NCI-H82 (cell line): Measurements from ENCODE around the gene PTPRM.
"Not testable (repeated sequence)": the region's sequence is repeated elsewhere in the genome, so short reads cannot be mapped to it uniquely, and the experiment has no call there.

ENCODE experiments used
- DNase-seq: peaks from one replicate; lab custom pipeline; 2025; lab: John Stamatoyannopoulos, UW

PTPRM gene

DNA sequence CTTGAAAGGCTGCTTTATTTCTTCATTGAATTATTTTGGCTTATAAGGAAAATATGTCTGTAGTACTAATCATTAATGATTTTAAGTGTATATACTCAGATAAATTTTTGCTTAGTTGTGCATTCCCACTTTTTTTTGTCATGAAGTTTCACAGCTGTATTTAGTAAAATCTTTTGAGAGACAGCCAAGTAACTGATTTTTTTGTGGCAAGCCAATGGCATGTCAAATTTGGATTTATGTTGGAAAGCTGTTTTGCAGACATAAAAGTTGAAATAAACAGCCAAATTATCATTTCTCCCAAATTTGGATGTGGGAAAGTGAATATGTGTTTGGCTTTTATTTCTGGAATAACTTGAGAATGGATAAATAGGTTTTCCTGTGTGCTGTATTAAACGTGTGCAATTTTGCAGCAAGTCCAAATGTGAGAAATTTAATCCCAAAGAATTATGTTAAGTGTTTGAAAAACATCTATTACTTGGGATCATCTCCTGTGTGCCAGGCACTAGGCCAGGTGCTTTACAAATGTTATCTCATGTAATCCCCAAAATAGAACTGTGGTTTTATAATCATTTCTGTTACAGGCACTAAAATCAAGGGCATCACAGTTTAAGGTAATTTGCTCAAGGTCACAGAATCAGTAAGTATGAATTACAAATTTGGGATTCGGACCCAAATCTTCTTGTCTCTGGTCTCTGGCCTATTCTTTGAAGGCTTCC, 160.4 kb downstream of the PTPRM start:
- no peak for DNase-seq

DNA sequence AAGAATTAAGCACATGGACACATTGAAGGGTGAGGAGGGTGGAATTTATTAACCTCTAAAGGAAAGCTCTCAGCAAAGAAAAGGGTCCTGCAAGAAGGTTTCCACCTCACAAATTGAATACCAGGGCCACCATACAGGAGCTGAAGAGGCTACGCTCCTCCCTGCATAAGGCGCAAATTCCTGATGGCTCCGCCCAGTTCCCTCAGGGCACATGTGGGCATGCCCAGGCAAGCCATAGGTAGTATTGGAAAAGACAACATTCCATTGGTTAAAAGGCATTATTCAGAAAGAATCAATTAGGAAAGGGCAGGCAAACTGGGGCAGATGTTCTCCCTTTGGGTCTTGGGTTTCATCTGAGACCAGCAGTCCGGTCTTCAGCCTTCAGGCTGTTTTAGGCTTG, 161.2 kb downstream of the PTPRM start:
- no peak for DNase-seq

DNA sequence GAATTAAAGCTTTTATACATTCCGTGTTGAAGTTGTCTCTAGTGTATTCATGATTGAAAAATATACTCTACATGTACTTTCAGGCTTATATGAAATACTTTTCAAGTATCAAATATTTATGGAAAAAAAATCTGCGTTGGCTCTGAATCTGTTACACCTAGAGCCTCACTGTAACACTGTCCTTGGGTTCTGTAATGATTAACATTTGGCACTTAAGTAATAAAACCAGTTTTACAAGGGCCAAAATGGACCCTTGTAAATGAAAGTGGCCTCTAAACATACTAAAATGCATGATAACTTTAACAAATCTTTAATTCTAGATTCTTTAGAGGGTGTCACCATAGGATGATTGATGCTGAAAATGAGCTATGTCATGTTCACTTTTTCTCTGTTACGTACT, 162.8 kb downstream of the PTPRM start:
- no peak for DNase-seq

DNA sequence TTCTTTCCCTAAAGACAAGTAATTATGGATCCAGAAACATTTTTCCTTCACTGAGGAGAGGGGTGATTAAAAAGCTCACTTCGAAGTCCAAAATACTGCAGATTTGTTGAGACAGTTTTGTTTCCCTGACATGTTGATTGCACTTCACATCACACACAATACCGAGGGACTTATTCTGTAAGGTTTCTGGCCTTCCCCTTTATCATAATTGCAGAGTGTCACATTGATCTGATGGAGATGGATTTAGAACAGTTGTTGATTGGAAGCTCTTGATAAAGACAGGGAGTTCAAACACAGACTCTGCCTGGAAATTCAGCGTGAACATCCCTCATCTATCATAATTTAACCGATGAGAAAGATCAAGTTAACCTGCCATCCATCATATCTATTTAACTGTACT, 163.6 kb downstream of the PTPRM start:
- no peak for DNase-seq

DNA sequence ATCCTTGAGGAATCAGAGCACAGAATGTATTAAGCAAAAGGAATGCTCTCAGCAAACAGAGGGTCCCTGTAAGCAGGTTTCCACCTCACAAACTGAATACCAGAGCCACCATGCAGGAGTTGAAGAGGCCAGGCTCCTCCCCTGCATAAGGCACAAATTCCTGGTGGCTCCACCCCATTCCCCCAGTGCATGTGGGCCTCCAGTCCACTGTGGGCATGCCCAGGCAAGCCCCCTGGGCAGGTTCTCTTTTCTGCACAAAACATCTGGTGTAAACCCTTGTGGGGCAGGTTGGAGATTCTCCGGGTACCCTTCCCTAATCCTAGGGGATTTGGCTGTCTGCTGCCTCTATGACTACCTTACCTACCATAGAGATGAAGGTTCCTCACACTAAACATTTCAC, 166.5 kb downstream of the PTPRM start:
- no peak for DNase-seq

DNA sequence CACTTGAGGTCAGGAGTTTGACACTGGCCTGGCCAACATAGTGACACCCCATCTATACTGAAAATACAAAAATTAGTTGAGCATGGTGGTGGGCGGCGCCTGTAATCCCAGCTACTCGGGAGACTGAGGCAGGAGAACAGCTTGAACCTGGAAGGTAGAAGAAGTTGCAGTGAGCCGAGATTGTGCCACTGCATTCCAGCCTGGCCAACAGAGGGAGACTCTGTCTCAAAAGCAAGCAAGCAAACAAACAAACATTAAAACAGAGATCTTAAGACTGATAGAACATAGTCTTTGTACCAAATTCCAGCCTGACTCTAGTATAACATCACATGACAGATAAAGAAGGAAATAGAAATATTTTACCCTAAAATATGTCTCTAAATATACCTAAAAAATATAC, 168.1 kb downstream of the PTPRM start:
- DNase-seq: no peak

DNA sequence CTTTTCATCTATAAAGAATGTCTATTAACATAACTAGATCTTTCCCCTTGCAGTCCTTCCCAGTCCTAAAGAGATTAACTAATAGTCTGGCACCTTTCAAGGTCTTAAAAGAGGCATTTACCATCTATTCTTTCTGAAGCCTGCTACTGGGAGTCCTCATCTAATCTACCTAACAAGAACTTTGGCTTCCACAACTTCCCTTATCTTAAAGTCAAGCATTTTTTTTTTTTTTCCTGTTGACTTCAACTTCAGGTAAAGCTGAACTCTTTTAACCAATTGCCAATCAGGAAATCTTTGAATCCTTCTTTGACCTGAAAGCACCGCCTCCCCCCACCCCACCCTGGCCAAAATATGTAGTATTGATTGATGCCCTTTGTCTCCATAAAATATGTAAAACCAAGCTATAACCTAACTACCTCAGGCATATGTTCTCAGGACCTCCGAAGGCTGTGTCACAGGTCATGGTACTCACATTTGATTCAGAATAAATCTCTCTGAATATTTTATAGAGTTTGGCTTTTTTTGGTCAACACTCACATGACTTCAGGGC, 168.6 kb downstream of the PTPRM start:
- no peak for DNase-seq

DNA sequence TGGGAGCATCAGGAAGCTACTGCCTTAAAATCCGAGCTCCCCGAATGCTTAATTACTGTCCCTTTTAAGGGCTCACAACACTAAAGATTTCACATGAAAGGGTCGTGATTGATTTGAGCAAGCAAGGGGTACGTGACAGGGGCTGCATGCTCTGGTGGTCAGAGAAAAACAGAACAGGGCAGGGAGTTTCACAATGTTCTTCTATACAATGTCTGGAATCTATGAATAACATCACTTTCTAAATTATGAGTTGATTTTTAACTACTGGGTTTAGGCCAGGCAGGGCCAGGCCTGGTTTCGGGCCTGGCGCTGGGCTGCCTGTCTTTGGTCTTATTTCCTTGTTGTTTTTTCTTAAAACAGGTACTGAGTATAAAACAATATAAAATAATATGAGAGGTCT, 169.4 kb downstream of the PTPRM start:
- DNase-seq: not testable (repeated sequence)

DNA sequence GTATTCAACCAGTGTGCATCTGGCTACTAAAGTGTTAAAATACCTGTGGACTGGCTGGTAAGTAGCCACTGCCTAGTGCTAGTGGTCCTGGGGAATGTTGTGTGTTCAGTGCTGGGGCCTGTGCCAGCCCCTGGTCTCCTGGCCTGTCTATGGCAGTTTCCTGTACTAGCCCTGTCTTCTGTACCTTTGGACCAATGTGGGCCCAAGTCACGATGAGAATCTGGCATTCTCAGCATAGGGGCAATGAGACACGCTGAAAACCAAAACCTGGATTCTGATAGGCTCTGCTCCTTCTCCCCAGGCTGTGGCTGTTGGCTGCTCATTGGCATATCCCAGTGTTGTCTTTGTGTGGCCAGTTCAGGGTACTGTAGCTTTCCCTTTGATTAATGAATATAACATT, 170.4 kb downstream of the PTPRM start:
- no peak for DNase-seq

DNA sequence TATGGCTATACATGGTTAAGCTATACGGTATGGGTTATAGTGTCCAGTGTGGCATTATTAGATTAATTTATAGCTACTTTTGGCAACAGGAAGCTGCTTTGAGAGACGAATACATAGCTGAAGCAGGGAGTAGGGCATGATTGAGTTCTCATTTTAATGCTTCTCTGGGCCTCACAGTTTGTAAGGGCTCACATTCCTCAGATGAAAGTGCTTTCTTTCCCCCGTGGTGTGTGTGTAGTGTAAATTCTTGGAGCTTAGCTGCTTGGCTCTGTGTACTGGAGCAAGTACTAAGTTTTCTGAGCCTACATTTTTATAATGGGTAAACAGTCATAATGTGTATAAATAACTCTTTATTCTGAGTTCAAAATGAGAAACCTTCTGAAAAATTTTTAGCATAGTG, 173.7 kb downstream of the PTPRM start:
- DNase-seq: no peak

DNA sequence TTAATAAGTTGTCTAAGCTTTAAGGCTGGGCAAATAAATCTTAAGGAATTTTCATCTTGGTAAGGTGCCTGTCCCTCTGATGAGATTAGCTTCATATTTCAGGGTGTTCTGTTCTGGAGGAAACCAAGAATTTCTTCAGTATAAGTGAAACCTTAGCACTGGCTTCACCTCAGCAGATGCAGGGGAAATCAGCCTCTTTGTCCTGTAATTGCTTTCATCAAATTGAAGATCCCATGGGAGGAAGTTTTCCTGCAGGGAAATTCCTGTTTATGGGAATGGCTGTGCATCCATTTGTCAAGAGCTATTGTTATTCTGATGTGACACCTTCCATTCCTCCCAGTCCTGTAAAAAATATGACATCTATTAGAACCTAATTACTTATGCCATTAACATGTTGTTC, 174.5 kb downstream of the PTPRM start:
- DNase-seq: no peak

DNA sequence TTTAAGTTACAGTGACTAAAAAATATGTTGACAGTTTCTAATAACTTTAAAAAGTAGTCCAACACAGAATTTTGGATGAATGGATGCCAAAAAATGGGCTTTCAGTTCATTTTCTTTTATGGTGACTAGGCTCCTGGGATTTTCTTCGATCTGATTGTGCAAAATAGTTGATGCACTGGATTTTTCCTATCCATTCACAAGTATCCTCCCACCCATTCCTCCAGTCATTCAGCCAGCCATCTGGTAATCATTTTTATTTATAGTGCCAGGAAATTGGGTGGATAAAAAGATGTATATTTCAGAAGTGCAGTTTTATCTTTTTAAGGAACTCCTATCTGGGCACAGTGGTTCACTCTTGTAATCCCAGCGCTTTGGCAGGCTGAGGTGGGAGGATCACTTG, 175.1 kb downstream of the PTPRM start:
- no peak for DNase-seq

DNA sequence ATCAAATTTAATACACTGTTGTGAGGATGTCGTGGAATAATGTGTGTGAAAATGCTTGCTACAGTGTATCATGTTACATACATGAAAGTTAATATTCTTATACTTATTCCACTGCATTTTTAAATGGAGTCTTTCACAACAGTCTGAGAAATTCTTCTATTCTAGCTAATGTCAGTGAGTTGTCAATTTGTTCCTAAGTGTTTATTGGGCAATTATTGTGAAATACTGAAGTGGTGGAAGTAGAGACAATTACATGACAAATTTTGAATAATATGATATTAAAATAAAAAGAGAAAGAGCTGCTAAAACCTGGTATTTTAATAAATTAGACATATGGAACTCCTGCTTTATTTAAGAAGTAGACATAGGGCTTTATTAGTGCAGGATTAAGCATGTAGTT, 176.1 kb downstream of the PTPRM start:
- no peak for DNase-seq

DNA sequence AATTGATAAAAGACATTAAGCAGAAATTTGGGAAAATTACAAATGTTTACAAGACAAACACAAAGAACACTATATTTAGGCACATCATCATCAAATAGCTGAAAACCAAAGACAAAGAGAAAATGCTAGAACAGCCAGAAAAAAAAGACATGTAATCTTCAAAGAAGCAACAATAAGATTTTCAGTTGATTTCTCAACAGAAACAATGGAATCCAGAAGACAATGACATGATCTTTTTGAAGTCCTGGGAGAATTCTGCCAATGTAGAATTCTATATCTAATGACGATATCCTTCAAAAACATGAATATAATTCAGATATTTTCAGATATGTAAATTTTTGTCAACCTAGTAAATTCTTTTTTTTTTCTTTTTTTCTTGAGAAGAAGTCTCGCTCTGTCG, 179.0 kb downstream of the PTPRM start:
- DNase-seq: no peak

DNA sequence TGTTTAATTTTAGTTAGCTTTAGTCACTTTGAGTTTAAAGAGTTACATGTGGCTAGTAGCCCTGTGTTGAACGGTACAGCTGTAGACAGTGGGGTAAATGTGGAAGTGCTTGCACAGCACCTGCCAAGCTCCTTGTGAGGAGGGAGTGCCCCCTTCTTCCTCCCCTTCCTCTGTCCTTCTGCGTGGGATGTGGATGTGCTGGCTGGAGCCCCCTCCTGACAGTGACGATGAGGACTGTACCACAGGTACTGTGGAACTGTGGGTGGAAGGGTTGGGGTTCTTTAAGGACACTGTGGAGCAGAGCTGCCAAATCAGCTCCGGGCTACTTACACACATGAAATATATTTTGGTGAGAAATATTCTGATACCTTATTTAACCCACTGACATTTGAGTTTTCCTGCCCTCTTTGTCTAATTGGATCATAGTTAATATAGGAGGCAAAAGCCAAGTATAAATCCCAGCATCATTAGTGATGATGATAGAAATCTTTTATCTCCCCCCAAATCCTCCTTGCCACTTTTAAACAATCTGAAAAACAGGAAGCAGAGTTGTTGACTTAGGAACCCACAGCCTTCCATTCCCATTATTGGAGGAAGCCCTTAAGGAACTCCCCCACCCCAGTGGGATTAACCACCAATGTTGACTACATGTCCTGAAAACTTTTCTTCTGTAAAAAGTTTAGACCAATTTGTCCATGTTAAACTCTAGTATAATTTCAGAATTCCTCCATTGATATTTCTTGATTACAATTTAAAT, 181.3 kb downstream of the PTPRM start:
- DNase-seq: no peak

DNA sequence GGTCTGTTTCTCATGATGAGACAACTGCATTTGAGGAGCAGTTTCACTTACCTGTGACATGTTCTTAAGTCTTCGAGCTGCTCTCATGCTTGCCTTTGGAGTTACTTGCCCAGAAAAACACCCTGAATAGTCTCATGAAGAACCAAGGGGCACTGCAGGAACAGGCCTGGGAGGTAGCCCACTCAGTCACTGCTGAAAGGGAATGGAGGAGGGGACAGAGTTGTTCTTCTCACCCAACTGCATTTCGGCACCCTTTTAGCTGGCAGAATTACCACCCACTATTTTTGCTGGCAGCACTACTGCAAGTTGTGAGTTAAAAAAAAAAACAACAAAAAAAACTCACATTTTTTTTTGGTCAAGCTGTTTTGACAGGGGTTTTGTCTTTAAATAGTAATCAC, 181.9 kb downstream of the PTPRM start:
- no peak for DNase-seq

DNA sequence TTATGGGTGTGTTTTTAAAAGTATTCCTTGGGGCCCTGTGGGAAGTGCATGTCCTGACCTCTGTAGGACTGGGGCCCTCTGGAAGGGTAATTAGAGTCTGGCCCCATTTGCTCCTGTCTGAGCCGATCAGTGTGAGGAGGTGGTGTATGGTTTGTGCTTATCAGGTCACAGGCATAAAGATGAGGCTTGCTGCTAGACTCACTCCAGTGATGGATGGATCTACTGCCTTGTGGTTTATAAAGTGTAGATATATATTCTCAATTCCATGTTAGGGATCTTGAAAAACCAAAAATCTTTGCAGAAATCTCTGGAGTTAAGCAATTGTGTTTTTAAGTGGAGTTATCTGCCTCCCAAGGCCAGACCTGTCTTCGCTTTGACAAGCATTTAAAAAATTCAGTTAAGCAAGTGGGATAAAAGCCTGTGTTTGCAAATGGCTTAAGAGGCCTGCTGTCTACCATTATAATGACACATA, 182.4 kb downstream of the PTPRM start:
- DNase-seq: peak; percentile 47

DNA sequence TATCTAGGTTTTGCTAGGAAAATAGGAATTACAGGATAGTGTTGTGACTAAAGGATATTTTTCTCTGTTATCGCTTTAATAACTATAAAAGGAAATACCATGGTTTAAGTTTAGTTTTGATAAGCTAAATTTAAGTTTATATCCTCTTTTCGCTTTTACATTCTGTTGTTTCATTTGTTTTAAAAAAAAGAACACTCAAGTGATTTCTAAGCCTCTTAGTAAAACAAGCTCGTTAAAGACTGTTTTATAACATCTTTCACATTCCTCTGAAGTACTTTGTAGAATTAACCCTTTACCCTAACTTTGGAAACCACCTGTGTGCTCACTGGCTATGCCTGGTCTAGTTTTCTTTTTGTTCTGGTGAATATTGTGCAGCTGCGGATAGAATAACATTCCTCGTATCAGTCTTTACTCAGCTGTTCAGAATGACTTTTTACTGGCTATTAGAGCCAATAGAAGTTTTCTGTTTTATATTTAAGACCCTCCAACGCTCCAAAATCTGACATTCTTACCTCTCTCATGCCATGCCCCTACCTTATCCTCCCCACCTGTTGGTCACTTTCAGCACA, 183.1 kb downstream of the PTPRM start:
- DNase-seq: no peak

DNA sequence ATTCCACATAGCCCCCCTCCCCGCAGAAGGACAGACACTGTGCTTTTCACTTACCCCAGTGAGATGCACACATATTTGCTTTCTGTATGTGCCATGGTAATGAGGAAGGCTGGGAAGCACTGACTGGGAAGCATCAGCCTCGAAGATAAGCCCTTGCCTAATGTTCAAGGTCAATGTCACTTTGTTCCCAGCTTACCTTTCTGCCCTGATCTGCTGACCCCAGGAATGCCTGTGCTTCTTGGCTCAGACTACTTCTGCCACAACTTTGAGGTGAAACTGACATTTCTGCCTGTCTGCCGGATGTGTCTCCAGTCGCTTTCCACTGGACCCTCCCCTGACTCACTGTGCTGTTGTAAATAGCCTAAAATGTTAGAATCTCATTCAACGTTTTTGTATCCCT, 183.8 kb downstream of the PTPRM start:
- DNase-seq: no peak

DNA sequence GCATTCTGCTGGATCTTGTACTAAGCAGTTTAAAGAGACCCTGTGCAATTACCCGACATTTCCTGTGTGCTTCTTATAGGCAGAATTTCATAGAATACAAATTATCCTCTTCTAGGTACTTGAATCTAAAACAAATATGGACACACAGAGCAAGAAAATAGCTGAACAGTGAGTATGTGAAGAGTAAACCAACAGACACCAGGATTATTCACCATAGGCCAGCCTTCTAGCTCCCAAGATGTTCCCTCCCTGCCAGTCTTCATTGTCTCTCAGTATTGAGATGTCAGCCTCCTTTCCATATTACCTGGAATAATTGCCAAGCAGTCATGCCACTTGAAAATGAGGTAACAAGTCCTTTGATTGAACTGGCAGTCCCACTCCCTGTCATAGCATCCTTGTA, 187.1 kb downstream of the PTPRM start:
- DNase-seq: no peak

DNA sequence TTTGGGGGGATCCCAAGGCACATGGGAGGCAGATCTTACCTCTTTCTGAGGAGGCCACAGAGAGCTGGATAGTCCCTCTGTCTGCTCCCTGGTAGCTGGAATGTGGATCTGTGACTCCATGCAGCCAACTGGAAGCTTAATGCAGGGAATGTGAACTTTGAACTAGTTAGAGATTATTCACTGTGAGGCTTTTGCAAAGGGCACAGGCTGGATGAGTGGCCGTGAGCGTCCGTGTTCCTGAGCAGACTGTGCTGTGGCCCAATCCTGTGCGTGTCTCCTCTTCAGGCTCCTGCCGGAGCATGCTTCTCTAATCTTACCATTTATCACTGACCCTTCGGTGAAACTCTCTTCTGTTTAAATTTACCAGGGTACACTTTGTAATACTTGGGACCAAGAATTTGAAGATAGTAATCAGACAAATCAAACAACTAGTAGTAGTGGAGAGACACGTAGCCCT, 187.6 kb downstream of the PTPRM start:
- DNase-seq: no peak

DNA sequence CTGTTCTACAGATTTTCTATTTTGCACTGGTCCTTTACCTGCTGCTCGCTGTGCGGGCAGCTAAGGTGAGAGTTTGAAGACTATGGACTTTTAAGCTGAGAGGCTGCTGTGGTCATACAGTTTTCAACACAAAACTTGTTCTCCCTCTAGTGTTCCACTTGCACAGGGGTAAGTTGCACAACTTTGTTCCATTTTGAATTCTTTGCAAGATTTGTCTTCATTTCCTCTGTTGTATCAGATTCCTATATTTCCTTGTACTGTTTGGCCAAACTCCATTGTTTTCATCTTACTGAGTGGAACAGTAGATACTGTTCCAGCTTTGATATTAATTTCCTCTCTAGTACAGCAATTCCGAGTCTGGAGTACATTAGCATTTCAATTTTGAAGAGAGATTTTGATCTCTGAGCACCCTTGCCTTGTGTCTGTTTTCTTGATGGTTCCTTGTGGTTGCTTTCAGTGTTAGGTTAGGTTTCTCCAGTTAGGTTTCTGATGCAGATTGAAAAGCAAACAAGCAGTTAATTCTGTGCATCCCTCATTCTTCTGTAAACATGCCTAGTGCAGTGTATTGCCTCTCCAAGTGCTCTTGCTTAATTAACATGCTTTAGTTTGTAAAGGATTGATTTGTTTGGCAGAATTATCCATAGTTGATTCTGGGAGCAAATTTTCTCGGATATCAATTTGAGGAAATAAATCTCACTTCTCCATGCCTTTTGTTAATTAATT, 188.8 kb downstream of the PTPRM start:
- no peak for DNase-seq
